Caco-2 (cell line): ENCODE data around the gene PSMC6. TPM values are rescaled to one million over a fixed set of nuclear protein-coding genes. Genes with fewer than 3 reads are reported as not detected.
A peak's percentile ranks its signal among the peaks of the same experiment; 100 is the strongest.

Experiments used
- BruUV-seq: library from RNA; stranded (reverse); fragments of 400-500 nt; replicated peaks from 2 replicates; lab custom pipeline; 2021; lab: Mats Ljungman, UMichigan
- CTCF ChIA-PET: fragments of 300-600 bp; sonication (Branson Sonifier 250); formaldehyde crosslinking; loops from one replicate; lab custom pipeline; 2022; ENCODE audit warnings: antibody characterized with exemption; lab: Charles Lee
- POLR2A ChIA-PET: fragments of 300-600 bp; sonication (Branson Sonifier 250); formaldehyde crosslinking; loops from one replicate; lab custom pipeline; 2022; ENCODE audit warnings: antibody characterized with exemption; lab: Charles Lee
- DNase-seq, 2 experiments: peaks; one replicate each; pipeline versions ENCODE4 v3.0.0 to v3.0.0-alpha.2; 2020 to 2022
- H3K27me3 ChIP-seq: replicated peaks from 2 replicates; pipeline ENCODE4 v1.6.0; 2011; ENCODE audit warnings: low read length; ENCODE audit not compliant: control insufficient read depth, insufficient read depth
- H3K36me3 ChIP-seq: 2 replicates; pipeline ENCODE4 v1.5.1; 2011; ENCODE audit warnings: low read length; ENCODE audit not compliant: control insufficient read depth, insufficient read depth
- H3K4me1 ChIP-seq: fragments of 250-450 bp; sonication (Bioruptor Pico); 2 replicates; pipeline ENCODE4 v1.5.1; 2020; ENCODE audit warnings: mild to moderate bottlenecking
- H3K4me3 ChIP-seq: 2 replicates; pipeline ENCODE4 v1.5.1; 2011; ENCODE audit warnings: low read depth, mild to moderate bottlenecking, control low read depth, low read length
- H3K9me3 ChIP-seq: fragments of 250-450 bp; sonication (Bioruptor Pico); 2 replicates; pipeline ENCODE4 v1.5.1; 2020; ENCODE audit warnings: mild to moderate bottlenecking, moderate library complexity
- H3K27ac Mint-ChIP-seq: one replicate; pipeline ENCODE4 v1.8.0; 2022; ENCODE audit warnings: mixed read lengths; ENCODE audit not compliant: unreplicated experiment
- H3K27me3 Mint-ChIP-seq: one replicate; pipeline ENCODE4 v1.8.0; 2022; ENCODE audit warnings: mixed read lengths; ENCODE audit not compliant: insufficient read depth, unreplicated experiment
- H3K36me3 Mint-ChIP-seq: one replicate; pipeline ENCODE4 v1.8.0; 2022; ENCODE audit warnings: mild to moderate bottlenecking, mixed read lengths; ENCODE audit not compliant: insufficient read depth, unreplicated experiment
- H3K4me1 Mint-ChIP-seq: one replicate; pipeline ENCODE4 v1.8.0; 2022; ENCODE audit warnings: low read depth, mixed read lengths; ENCODE audit not compliant: unreplicated experiment
- H3K4me3 Mint-ChIP-seq: one replicate; pipeline ENCODE4 v1.8.0; 2022; ENCODE audit warnings: mild to moderate bottlenecking, moderate library complexity, mixed read lengths; ENCODE audit not compliant: unreplicated experiment
- H3K9me3 Mint-ChIP-seq: one replicate; pipeline ENCODE4 v1.8.0; 2022; ENCODE audit warnings: mixed read lengths; ENCODE audit not compliant: unreplicated experiment
- CTCF ChIP-seq, 2 experiments: fragments of 200-600 bp in 1 of 2; IDR thresholded peaks; 1 replicate in 1 of 2; 2 replicates in 1 of 2; pipeline versions ENCODE4 v1.5.1 to v1.8.0; 2011 to 2022; ENCODE audit warnings: antibody characterized with exemption in 1 of 2, control low read depth in 1 of 2, inconsistent platforms in 1 of 2, low read depth in 1 of 2, low read length in 1 of 2, mild to moderate bottlenecking in 1 of 2, moderate library complexity in 1 of 2; ENCODE audit not compliant: insufficient read depth in 1 of 2, severe bottlenecking in 1 of 2, unreplicated experiment in 1 of 2
- intact Hi-C: fragments of 100-400 bp; cut with micrococcal nuclease; formaldehyde crosslinking; loops from one replicate; pipeline ENCODE4 v1.10.0; 2022; ENCODE audit not compliant: unreplicated experiment
- total RNA-seq: library from RNA; stranded (reverse); gene quantifications from 2 replicates; pipeline ENCODE4 v1.2.3, GENCODE V29; 2022

Gene PSMC6
- total RNA-seq, 1 experiment from 2014 or later, result 130 TPM

GRCh38 chr14:52729585-52729924 is 22.6 kb downstream of the PSMC6 start:
- ChIA-PET CTCF (interaction anchor here (0.9 kb wide), 1 partner anchor 34 kb away, joined by 4 read pairs; the partner anchor contains the start of gene ERO1A), POLR2A (interaction anchor here (0.9 to 1.4 kb wide), 2 partner anchors 22 to 177 kb away, joined by 5 to 6 read pairs; partner anchors contain the start of genes GPR137C, PSMC6 and TXNDC16)
- Mint-ChIP-seq H3K27me3 (no peaks in the 10 kb centered on the region), H3K9me3 (no peaks in the 10 kb centered on the region), H3K36me3 (peaks cover 54% of the 10 kb centered on the region), H3K4me1 (peaks cover 6% of the 10 kb centered on the region), H3K27ac (peak overlapping the region; percentile 96), H3K4me3 (peak overlapping the region; percentile 94)
- TF ChIP-seq CTCF (IDR thresholded peaks at IDR 0.05; ENCODE audit: insufficient read depth in 1 of 2, low read depth in 1 of 2, low read length in 1 of 2, severe bottlenecking in 1 of 2, unreplicated experiment in 1 of 2), result no peak
- BruUV-seq, result no TSS peak
- H3K36me3 ChIP-seq, result peaks cover 3% of the 10 kb centered on the region; the same call in 1 of the 2 replicates
- no peaks in the 10 kb centered on the region for H3K9me3 ChIP-seq
- no peaks in the 10 kb centered on the region for H3K27me3 ChIP-seq
- DNase-seq, result no peak
- peak overlapping the region; percentile 9; the same call in 1 of the 2 replicates for H3K4me3 ChIP-seq
- intact Hi-C loops, result no loop called here
- H3K4me1 ChIP-seq, result no peaks in the 10 kb centered on the region

DNA sequence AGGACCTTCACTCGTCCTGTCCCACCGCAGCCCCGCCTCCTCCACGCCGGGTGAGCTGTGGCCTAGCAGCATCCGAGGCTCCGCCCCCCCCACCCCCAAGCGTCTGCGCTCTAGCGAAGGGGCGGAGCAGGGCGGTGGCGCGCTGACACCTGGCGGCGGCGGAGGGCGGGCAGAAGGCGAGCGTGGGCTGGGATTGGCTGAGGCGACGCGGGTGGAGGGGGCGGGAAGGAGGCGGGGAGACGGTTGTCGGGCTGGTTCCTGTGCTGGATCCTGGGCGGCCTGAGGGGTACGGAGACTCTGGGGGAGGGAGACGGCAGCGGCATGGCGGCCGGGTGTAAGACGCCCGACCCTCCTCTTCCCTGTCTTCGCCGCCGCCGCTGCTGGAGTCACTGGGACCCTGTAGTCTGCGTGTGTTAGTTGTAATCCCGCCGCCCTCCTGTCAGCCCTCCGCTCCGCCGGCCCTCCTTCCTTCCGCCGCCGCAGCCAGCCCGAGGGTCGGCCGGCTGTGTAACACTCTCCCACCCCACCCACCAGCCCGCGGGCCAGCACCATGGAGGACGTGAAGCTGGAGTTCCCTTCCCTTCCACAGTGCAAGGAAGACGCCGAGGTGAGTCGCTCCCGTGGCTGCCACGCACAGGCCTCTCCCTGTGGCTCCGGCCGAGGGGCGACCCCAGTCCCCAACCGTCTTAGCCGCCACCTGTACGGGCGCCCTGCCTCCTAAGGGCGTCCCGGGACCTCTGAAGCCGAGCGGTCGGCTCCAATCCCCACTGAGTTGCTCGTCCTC is 23.1 kb downstream of the PSMC6 start, which contains the start of gene STYX:
Gene STYX (plus strand): TSS at position 242 of the 784 bp plus-strand sequence. CDS start 309 bp downstream, at position 551.
- no peaks in the 10 kb centered on the region for H3K9me3 Mint-ChIP-seq
- no peaks in the 10 kb centered on the region for H3K27me3 ChIP-seq
- H3K4me3 ChIP-seq, result peak within 1 kb of the TSS; percentile 68
- peak within 1 kb of the TSS; percentile 94 for H3K4me3 Mint-ChIP-seq
- no peaks in the 10 kb centered on the region for H3K4me1 ChIP-seq
- no peaks in the 10 kb centered on the region for H3K9me3 ChIP-seq
- H3K36me3 ChIP-seq, result peaks cover 3% of the 10 kb centered on the region; the same call in 1 of the 2 replicates
- no peaks in the 10 kb centered on the region for H3K27me3 Mint-ChIP-seq
- intact Hi-C loops, result loop anchor here (1.0 to 2.0 kb wide), 2 partner anchors 23 to 61 kb away; partner anchors contain the start of genes GNPNAT1 and PSMC6
- peak within 1 kb of the TSS; percentile 96 for H3K27ac Mint-ChIP-seq
- peak; percentile 99 for DNase-seq
- ChIA-PET CTCF (interaction anchor here (0.9 kb wide), 1 partner anchor 35 kb away, joined by 4 read pairs; the partner anchor contains the start of gene ERO1A), POLR2A (interaction anchor here (0.9 to 1.4 kb wide), 3 partner anchors 22 to 178 kb away, joined by 5 to 6 read pairs (median 6); partner anchors contain the start of genes GPR137C, PSMC6 and TXNDC16)
- H3K4me1 Mint-ChIP-seq, result peaks cover 6% of the 10 kb centered on the region
- no peak for TF ChIP-seq CTCF (IDR thresholded peaks at IDR 0.05; ENCODE audit: insufficient read depth in 1 of 2, low read depth in 1 of 2, low read length in 1 of 2, severe bottlenecking in 1 of 2, unreplicated experiment in 1 of 2)
- peaks cover 48% of the 10 kb centered on the region for H3K36me3 Mint-ChIP-seq
- BruUV-seq, result TSS peak; percentile 44

DNA sequence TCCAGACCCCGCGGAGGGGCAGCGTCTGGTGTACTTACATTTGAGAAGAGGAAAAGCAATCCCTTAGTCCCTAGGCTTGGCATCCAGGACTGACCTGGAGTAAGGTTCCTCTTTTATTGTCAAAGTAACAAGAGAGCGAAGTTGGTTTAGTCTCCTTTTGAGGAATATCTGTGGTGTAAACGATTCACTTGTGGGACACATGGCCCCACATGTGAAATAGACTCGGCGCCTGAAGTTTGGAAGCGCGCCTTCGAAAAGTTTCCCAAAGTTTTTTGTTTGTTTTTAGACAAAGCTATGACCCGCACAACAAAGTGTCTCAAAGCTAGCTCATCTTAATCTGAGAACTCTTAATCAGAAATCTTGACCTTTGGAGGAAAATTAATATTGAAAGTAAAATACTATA is 23.7 kb downstream of the PSMC6 start:
- BruUV-seq, result no TSS peak
- CTCF ChIA-PET, result no interaction called here

More for the DNA sequence above, 23.7 kb downstream of the PSMC6 start:
- no peak for DNase-seq
- Mint-ChIP-seq H3K4me3 (peak overlapping the region; percentile 94), H3K4me1 (peaks cover 7% of the 10 kb centered on the region), H3K27ac (peak overlapping the region; percentile 96), H3K27me3 (no peaks in the 10 kb centered on the region), H3K36me3 (peaks cover 42% of the 10 kb centered on the region), H3K9me3 (no peaks in the 10 kb centered on the region)
- no peak for TF ChIP-seq CTCF (IDR thresholded peaks at IDR 0.05; ENCODE audit: insufficient read depth in 1 of 2, low read depth in 1 of 2, low read length in 1 of 2, severe bottlenecking in 1 of 2, unreplicated experiment in 1 of 2)
- POLR2A ChIA-PET, result interaction anchor here (1.1 kb wide), 1 partner anchor 25 kb away, joined by 6 read pairs; no protein-coding TSS in a partner anchor
- Histone ChIP-seq H3K4me3 (peak overlapping the region; percentile 68), H3K9me3 (no peaks in the 10 kb centered on the region), H3K27me3 (no peaks in the 10 kb centered on the region), H3K4me1 (no peaks in the 10 kb centered on the region), H3K36me3 (peaks cover 3% of the 10 kb centered on the region; the same call in 1 of the 2 replicates)
- intact Hi-C loops, result loop anchor here (1.0 to 2.0 kb wide), 2 partner anchors 23 to 60 kb away; partner anchors contain the start of genes GNPNAT1 and PSMC6
